ENCODE results near the gene DOCK3. TPM values are rescaled to one million over a fixed set of nuclear protein-coding genes. Genes with fewer than 3 reads are reported as not detected.

Gene DOCK3
- total RNA-seq, 1 donor from 2014 or later = 0.52 TPM

DNA sequence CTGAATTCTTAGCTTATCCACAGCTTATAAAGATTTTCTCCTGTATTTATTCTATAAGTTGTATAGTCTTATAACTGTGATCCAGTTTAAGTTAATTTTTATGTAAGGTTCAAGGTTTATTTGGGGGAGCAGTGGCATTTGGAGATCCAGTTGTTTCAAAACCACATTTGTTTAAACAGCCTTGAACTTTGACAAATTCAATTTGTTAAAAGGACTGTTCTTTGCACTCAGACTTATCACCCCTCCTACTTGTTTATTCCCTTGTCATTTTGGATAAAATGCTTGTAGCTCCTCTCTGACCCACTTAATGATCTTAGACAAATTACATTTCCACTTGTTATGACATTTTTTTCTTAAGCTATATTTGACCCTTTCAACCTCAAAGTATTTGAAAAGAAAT lies 327.8 kb downstream of the DOCK3 start:
- TF ChIP-seq, protein P1, sequence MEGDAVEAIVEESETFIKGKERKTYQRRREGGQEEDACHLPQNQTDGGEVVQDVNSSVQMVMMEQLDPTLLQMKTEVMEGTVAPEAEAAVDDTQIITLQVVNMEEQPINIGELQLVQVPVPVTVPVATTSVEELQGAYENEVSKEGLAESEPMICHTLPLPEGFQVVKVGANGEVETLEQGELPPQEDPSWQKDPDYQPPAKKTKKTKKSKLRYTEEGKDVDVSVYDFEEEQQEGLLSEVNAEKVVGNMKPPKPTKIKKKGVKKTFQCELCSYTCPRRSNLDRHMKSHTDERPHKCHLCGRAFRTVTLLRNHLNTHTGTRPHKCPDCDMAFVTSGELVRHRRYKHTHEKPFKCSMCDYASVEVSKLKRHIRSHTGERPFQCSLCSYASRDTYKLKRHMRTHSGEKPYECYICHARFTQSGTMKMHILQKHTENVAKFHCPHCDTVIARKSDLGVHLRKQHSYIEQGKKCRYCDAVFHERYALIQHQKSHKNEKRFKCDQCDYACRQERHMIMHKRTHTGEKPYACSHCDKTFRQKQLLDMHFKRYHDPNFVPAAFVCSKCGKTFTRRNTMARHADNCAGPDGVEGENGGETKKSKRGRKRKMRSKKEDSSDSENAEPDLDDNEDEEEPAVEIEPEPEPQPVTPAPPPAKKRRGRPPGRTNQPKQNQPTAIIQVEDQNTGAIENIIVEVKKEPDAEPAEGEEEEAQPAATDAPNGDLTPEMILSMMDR (conservative IDR thresholded peaks at IDR 0.05; ENCODE audit: low read depth, low read length) = no peak
- DNase-seq (ENCODE audit: low read depth) = no peak
- no peak overlapping the region for H3K4me3 ChIP-seq (ENCODE audit: low read depth, low read length)

DNA sequence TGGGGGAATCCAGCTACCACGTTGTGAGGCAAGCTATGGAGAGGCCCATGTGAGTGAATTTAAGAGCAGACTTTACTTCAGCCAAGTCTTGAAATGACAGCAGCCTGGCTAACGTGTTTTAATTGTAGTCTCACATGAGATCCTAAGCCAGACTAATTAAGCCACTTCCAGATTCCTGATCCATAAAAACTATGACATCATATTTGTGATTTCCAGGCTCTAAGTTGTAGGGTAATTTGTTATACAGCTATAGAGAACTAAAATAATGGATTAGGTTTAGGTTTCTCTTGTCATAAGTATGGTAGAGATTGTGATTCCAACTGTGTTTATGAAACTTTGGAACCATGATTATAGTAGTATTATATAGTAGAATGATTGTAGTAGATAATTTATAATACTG lies 329.5 kb downstream of the DOCK3 start:
- TF ChIP-seq, protein P1 (conservative IDR thresholded peaks at IDR 0.05; ENCODE audit: low read depth, low read length) = no peak
- no peak for DNase-seq (ENCODE audit: low read depth)
- H3K4me3 ChIP-seq (ENCODE audit: low read depth, low read length) = no peak overlapping the region

DNA sequence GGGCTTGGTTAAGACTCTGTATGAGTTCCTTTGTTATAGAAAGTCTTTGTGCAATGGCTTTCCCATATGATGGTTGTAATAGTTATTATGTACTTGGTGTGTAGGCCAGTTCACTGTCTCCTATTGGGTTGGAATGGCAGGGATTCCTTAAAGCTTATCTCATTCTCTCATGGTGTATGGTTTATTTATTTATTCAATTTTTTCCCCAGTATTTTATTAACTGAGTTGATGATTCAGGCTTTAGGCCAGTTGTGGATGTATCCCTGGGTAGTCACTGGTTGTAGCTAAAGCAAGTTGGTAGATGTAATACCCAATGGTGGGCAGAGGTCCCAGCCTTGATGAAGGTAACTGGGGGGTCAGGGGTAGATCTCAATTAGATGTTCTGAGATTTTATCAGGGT lies 349.4 kb downstream of the DOCK3 start:
- no peak overlapping the region for H3K4me3 ChIP-seq (ENCODE audit: low read depth, low read length)
- TF ChIP-seq, protein P1 (conservative IDR thresholded peaks at IDR 0.05; ENCODE audit: low read depth, low read length) = no peak
- no peak for DNase-seq (ENCODE audit: low read depth)

DNA sequence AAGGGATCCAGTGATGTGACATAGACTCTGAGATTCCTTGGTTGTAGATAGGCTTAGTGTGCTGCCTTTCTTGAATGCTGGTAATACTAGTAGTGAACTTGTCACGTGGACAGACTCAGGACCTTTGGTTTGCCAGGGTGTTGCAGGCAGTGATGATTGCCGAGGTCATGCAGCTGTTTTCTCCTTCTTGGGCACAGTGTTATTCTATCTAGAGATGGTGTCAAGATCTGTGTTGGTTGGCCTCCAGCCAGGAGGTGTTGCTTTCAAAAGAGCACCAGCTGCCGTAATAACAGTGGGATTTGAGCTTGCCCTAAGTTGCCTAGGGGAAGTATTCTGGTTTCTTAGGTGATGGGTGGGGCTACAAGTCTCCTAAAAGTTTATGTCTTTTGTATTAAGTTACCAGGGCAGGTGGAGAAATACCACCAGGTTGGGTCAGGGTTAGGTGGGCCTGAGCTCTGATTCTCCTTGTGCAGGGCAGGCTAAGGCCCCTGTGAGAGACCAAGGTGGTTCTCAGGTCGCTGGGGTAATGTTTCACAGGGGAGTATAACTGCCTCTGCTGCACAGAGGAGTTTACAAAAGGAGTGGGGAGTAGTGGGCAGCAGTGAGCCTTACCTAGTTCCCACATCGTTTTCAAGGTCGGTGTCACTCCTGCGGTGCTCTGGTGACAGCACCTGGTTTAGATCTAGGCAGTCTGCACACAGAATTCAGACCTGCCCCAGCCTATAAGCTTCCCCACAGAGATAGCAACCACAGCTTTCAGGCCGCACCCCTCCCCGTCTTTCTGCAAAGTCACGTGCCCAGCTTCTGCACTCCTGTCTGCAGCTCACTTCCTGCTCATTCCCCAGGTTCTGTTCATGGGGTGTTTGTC lies 350.3 kb downstream of the DOCK3 start:
- TF ChIP-seq, protein P1 (conservative IDR thresholded peaks at IDR 0.05; ENCODE audit: low read depth, low read length) = no peak
- no peak overlapping the region for H3K4me3 ChIP-seq (ENCODE audit: low read depth, low read length)
- no peak for DNase-seq (ENCODE audit: low read depth)

DNA sequence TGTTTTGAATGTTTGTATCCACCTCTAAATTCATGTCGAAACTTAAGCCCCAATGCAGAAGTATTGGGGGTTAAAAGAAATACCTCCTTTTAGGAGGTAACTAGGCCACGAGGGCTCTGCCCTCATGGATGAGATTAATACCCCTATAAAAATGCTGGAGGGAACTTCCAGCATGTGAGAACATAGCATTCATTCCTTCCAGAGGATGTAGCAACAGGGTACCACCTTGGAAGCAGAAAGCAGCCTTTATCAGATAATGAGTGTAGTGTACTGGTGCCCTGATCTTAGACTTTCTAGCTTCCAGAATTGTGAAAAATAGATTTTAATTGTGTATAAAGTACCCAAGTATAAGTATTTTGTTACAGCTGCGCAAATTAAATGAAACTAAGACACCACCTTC lies 356.9 kb downstream of the DOCK3 start:
- no peak for DNase-seq (ENCODE audit: low read depth)
- H3K4me3 ChIP-seq (ENCODE audit: low read depth, low read length) = no peak overlapping the region
- TF ChIP-seq, protein P1 (conservative IDR thresholded peaks at IDR 0.05; ENCODE audit: low read depth, low read length) = no peak

DNA sequence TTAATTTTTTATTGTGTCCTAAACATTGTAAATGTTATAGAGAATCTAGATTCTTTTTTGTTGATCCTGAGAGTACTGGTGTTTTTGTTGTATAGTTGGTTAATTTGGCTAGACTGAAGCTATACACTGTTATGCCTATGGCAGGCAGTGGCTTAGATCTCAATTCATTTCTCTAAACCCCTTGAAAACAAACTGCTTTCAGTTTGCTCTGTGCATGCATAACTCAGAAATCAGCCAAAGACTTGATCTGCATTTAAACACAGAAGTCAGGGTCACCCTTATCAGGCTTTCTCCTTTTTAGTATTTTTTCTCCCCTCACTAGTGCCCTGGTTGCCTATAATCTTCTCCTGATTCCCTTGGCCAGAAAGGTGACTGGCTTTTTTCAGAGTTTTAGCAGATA lies 360.9 kb downstream of the DOCK3 start:
- TF ChIP-seq, protein P1 (conservative IDR thresholded peaks at IDR 0.05; ENCODE audit: low read depth, low read length) = no peak
- no peak overlapping the region for H3K4me3 ChIP-seq (ENCODE audit: low read depth, low read length)
- no peak for DNase-seq (ENCODE audit: low read depth)

DNA sequence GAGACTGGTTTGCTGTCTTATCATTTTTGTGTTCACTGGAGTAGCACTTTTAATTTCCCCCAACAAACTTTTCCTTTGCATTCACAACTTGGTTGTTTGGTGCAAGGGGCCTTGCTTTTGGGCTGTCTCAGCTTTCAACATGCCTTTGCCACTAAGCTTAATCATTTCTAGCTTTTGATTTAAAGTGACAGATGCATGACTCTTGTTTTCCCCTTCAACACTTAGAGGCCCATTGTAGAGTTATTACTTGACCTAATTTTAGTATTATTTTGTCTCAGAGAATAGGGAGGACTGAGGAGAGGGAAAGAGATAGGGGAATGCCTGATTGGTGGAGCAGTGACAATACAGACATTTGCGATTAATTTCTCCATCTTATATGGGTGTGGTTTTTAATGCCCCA lies 370.3 kb downstream of the DOCK3 start:
- DNase-seq (ENCODE audit: low read depth) = no peak
- TF ChIP-seq, protein P1 (conservative IDR thresholded peaks at IDR 0.05; ENCODE audit: low read depth, low read length) = no peak
- no peak overlapping the region for H3K4me3 ChIP-seq (ENCODE audit: low read depth, low read length)

All from epithelial cell of proximal tubule (primary cell).